ENCODE data around the gene ABHD5.

ABHD5 gene

DNA sequence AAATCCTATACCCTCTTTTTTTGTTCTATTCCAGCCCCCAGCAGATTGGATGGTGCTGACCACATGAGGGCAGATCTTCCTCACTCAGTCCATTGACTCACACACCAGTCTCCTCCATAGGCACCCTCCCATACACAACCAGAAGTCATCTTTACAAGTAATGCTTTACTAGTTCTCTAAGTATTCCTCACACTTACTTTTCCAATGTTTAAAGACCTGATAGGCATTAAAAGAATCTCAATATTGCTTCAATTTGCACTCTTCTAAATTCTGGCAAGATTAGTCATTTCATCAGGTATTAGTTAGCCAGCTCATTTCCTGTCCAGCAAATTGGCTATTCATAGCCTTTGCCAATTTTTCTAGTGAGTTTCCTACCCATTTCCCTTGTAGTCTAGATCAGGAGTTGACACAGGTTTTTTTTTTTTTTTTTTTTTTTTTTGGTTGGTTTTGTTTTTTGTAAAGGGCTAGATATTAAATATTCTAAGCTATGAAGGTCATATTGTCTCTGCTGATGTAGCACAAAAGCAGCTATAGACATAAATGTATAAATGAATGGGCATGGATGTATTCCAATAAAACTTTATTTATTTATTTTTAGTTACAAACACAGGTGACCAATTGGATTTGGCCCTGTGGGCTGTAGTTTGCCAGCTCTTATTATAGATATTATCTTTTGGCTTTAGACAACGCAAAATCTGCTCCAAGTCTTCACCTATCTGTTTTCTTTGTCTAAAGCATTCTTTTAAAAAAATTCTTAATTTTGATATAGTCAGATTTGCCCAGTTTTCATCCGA, 76.1 kb downstream of the ABHD5 start:
- DNase-seq (no peak), ATAC-seq (no peak)
- Mint-ChIP-seq H3K4me3 (no peak overlapping the region), H3K27me3 (peaks cover 3% of the 10 kb centered on the region), H3K27ac (no peak overlapping the region), H3K4me1 (peaks cover 26% of the 10 kb centered on the region), H3K9me3 (no peaks in the 10 kb centered on the region), H3K36me3 (ENCODE audit: low read depth) (no peaks in the 10 kb centered on the region)

DNA sequence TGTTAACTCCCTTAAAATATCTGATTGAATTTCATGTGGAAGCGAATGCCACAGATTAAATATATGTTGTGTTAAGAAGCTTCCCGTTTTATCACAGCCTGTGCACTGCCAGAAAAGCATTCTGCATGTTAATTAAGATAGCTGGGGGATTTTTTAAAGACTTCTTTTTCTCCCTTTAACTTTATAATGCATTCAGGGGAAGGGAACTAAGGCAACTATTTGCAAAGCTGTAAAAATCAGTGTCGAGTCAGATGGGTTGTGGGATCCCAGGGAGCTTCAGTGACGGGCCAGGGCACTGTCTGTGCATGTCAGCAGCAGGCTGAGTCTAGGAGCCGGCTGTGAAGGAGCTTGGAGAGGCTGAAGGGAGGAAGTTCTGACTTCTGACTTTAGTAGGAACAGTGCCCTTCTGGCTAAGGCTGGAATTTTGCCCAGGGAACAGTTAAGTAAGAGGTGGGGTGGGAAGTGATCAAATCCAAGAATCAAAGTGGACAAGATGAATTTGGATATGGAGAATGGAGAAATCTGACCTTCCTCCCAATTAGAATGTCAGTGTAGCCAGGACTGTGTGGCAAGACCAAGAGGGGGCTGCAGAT, 77.7 kb downstream of the ABHD5 start:
- no peak overlapping the region for H3K4me3 Mint-ChIP-seq
- ATAC-seq (no peak), DNase-seq (no peak)
- no peaks in the 10 kb centered on the region for H3K9me3 Mint-ChIP-seq
- H3K4me1 Mint-ChIP-seq: peaks cover 31% of the 10 kb centered on the region
- no peak overlapping the region for H3K27ac Mint-ChIP-seq
- no peaks in the 10 kb centered on the region for H3K36me3 Mint-ChIP-seq (ENCODE audit: low read depth)
- peaks cover 3% of the 10 kb centered on the region for H3K27me3 Mint-ChIP-seq

DNA sequence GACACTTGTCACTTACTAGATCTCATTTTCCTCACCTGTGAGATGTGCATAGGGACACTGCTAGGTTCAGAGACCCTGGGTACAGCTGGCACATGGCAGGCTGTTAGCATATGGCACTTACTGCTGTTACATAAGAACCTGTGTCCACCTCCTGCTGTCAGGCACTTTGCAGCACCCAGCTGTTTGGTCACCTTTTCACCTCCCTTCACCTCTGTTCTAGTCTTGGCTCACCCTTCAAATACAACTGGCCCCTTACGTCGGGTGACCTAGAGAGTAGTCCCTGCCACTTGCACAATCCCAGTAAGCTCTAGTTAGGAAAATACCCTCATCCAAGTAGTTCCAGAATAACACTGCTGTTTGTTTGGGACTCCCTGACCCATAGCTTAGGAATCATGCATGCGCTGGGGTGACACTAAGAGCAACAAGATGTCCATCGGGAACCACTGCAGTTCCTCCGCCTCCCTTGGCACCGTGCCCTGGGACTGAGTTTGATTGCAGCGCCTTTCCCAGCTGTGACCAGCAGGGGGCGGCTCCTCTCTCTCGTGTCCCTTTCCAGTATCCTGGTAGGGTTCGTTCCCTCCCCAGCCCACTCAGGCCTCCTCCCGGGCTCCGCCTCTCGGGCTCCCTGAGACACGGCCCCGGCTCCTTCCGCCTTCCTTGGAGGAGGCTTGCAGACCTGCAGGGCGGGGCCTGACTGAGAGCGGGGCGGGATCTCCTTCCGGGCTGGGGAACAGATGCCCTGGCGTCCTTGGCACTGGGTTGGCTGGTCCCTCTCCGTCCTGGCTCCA, 78.6 kb downstream of the ABHD5 start:
- peak; percentile 85 for DNase-seq
- H3K27ac Mint-ChIP-seq: no peak overlapping the region
- no peak overlapping the region for H3K4me3 Mint-ChIP-seq
- H3K27me3 Mint-ChIP-seq: peaks cover 3% of the 10 kb centered on the region
- ATAC-seq: peak; percentile 15
- H3K4me1 Mint-ChIP-seq: peaks cover 36% of the 10 kb centered on the region
- no peaks in the 10 kb centered on the region for H3K36me3 Mint-ChIP-seq (ENCODE audit: low read depth)
- no peaks in the 10 kb centered on the region for H3K9me3 Mint-ChIP-seq

DNA sequence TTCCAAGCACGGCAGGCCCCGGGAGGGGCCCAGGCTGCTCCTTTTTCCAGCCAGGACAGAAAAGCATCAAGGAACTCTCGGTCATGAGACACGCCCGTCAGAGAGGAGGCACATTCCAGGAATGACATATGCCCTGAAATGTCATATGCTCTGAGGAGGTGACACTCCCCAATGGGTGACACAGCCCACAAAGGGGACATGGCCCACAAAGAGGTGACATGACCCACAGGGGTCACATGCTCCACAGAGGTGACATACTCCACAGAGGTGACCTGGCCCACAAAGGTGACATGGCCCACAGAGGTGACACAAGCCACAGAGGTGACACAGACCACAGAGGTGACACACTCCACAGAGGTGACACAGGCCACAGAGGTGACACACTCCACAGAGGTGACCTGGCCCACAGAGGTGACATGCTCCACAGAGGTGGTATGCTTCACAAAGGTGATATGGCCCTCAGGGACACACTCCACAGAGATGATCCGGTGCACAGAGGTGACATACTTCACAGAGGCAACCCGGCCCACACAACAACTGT, 79.2 kb downstream of the ABHD5 start:
- H3K27ac Mint-ChIP-seq: peak overlapping the region; percentile 79
- H3K36me3 Mint-ChIP-seq (ENCODE audit: low read depth): no peaks in the 10 kb centered on the region
- peak; percentile 68 for ATAC-seq
- H3K27me3 Mint-ChIP-seq: peaks cover 3% of the 10 kb centered on the region
- H3K4me3 Mint-ChIP-seq: no peak overlapping the region
- no peaks in the 10 kb centered on the region for H3K9me3 Mint-ChIP-seq
- peak; percentile 21 for DNase-seq
- peaks cover 36% of the 10 kb centered on the region for H3K4me1 Mint-ChIP-seq

DNA sequence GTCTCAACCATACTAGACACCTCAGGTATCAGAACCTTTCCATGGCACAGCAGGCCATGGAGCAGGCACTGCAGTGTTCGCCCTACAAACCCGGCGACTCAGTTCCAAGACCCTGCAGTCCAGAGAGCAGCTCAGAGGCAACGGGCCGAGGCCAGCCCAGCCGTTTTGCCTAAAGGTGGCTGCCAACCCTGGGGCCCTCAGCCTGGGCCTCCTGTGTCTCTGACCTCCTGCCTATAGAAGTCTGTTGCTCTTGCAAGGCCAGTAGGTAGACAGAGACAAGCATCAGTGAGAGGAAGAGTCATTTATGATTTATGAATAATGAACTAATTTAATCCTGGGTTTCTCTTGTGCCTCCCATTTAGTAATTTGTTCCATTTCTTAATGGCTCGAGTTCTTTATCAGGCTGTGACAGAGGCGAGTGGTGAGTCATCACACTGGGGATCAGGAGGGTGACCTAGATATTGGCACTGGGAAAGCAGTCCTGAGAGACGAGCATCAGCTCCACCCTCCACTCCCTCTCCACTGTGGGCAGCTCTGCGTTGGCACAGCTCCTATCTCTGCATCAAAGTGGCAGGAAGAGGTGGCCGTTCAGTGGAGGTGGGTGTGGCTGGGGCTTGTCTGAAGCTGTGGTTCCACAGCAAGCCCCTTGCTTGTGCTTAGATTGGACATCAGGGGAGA, 79.8 kb downstream of the ABHD5 start:
- DNase-seq: peak; percentile 27
- ATAC-seq: peak; percentile 81
- Mint-ChIP-seq H3K36me3 (ENCODE audit: low read depth) (no peaks in the 10 kb centered on the region), H3K27ac (peak overlapping the region; percentile 79), H3K27me3 (peaks cover 3% of the 10 kb centered on the region), H3K9me3 (no peaks in the 10 kb centered on the region), H3K4me3 (no peak overlapping the region), H3K4me1 (peaks cover 36% of the 10 kb centered on the region)

DNA sequence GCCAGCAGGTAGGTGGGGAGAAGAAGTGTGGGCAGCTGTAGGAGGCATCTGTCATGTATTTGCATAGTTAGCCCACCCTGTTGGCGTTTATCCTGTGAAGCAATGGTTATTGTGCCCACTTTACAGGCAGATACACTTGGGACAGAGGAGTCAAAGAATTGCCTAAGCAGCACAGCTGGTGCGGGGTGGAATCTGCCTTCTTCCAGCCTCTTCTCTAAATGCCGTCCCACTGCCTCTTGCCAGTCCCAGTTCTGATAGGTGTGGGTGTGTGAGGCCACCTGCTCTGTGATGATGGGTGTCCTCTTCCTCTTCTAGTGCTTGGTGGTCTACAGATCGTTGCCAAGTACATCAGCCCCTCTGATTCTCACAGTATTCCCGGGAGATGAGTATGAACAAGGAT, 80.9 kb downstream of the ABHD5 start:
- DNase-seq: no peak
- peak overlapping the region; percentile 23 for H3K27ac Mint-ChIP-seq

DNA sequence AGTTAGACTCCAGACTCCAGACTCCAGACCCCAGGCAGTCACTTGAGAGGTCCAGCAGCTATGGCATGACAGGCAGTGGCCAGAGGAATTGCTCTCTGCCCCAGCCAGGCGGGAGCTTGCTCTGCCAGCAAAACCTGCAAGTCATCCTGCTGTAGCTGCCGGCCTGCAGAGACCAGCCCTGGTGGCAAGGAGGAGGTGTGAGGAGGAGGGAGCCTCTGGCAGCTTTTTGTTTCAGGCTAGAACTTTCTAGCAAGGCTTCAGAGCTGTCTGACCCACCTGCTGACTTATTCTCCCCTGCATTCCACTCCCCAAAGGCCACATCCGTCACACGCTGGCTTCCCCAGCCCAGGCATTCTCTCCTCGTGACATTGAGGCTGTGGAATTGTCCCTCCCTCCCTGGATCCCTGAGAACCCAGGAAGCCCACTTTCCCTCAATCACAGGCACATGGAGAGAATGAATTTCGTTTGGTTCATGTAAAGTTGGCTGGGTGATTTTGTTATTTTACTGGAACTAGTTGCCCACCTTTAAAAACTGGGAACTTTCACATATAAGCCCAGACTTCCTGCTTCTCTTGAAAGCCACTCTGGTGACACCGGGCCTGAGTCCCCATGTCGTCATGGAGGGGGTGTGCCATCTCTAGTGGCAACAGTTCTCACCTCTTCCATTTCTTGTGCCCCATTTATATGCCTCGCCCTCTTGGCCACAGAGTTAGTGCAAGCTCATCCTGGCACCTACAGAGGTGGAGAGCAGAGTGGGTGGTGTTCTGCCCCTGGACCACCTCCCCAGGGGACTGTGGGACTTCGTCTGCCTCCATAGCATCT, 82.7 kb downstream of the ABHD5 start:
- no peaks in the 10 kb centered on the region for H3K9me3 Mint-ChIP-seq
- no peak overlapping the region for H3K27ac Mint-ChIP-seq
- DNase-seq (peak; percentile 40), ATAC-seq (no peak)
- H3K4me1 Mint-ChIP-seq: peaks cover 36% of the 10 kb centered on the region
- no peaks in the 10 kb centered on the region for H3K36me3 Mint-ChIP-seq (ENCODE audit: low read depth)
- H3K4me3 Mint-ChIP-seq: no peak overlapping the region
- H3K27me3 Mint-ChIP-seq: peaks cover 3% of the 10 kb centered on the region

More for the DNA sequence above, 80.9 kb downstream of the ABHD5 start:
- Mint-ChIP-seq H3K4me3 (no peak overlapping the region), H3K4me1 (peaks cover 36% of the 10 kb centered on the region), H3K27me3 (peaks cover 3% of the 10 kb centered on the region), H3K36me3 (ENCODE audit: low read depth) (no peaks in the 10 kb centered on the region), H3K9me3 (no peaks in the 10 kb centered on the region)
- no peak for ATAC-seq

DNA sequence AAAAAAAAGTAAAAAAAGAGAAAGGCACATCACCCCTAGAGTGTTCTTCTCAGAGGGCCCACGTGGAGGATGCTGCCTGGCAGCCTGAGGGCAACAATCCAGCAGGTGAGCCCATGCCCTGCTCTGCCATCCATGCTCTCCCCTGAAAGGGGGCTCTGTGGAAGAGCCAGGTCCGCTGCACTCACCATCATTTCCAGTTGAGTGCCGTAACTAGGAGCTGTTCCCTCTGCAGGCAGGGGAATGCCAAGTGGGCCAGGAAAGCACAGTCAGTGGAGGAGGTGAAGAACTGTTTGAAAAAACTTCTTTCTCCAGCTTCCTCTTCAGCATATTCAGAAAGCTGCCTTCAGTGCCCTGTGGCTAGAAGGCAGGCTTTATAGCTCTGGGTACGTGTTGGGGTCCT, 84.1 kb downstream of the ABHD5 start:
- Mint-ChIP-seq H3K9me3 (no peaks in the 10 kb centered on the region), H3K27me3 (no peaks in the 10 kb centered on the region), H3K27ac (no peak overlapping the region), H3K36me3 (ENCODE audit: low read depth) (no peaks in the 10 kb centered on the region), H3K4me3 (no peak overlapping the region), H3K4me1 (peaks cover 28% of the 10 kb centered on the region)
- DNase-seq: no peak
- no peak for ATAC-seq

DNA sequence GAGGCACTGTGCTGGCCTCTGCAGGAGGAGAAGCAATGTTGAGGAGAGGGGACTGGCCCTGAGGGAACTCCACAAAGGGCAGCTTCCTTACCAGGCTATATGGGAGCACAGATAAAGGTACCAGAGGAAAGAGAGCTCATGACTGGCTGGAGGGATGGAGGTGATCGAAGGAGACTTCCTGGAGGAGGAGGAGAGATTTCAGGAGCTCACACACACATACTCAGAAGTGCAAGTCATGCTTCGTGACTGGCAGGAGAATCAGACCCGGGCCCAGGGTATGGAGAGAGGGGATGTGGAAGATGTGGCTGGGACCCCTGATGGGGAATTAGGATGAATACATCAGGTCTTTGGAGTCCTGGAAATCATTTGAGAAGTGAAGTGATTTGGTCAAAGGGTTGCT, 85.4 kb downstream of the ABHD5 start:
- DNase-seq (no peak), ATAC-seq (no peak)
- H3K27me3 Mint-ChIP-seq: no peaks in the 10 kb centered on the region
- H3K9me3 Mint-ChIP-seq: no peaks in the 10 kb centered on the region
- H3K27ac Mint-ChIP-seq: no peak overlapping the region
- H3K4me1 Mint-ChIP-seq: peaks cover 15% of the 10 kb centered on the region
- H3K36me3 Mint-ChIP-seq (ENCODE audit: low read depth): no peaks in the 10 kb centered on the region
- H3K4me3 Mint-ChIP-seq: no peak overlapping the region

DNA sequence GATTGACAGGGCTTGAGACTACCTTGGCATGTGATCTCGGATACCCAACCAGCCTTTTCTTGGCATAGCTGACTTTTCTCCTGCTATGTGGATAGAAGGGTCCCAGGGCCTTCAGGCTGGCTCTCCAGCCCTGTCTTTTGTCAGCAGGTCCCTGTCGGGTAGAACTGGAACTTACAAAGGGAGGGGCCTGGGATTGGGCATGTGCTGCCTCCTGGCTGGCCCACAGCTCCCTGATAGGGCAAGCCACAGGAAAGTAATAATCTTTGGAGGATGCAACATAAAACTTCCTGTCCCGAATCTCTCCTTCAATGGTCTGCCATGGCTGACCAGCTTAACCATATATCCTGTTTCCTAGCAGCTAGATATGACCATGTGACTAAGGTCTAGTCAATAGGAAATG, 89.1 kb downstream of the ABHD5 start:
- DNase-seq (no peak), ATAC-seq (no peak)
- H3K4me1 Mint-ChIP-seq: no peaks in the 10 kb centered on the region

DNA sequence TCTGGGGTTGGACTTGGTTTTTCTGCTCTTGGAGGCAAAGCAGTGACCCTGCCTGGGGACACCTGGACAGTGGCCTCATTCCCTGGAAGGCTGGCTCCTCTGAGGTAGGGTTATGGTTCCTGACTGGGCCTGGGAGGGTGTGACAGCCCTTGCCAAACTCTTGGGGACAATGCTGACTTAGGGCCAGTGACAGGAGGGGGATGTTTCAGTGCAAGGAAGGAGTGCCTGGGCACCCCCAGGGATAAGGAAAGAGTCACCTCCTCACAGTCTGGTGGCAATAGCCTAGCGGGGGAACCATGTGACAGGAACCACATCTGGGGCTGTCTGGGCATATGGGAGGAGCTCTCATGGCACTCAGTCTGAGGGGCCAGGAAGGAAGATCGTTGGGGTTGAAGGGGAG, 91.8 kb downstream of the ABHD5 start:
- H3K27me3 Mint-ChIP-seq: peaks cover 2% of the 10 kb centered on the region
- no peaks in the 10 kb centered on the region for H3K4me1 Mint-ChIP-seq
- no peak overlapping the region for H3K4me3 Mint-ChIP-seq
- no peak for DNase-seq
- H3K9me3 Mint-ChIP-seq: no peaks in the 10 kb centered on the region
- H3K27ac Mint-ChIP-seq: no peak overlapping the region
- no peak for ATAC-seq
- no peaks in the 10 kb centered on the region for H3K36me3 Mint-ChIP-seq (ENCODE audit: low read depth)

More for the DNA sequence above, 89.1 kb downstream of the ABHD5 start:
- no peaks in the 10 kb centered on the region for H3K36me3 Mint-ChIP-seq (ENCODE audit: low read depth)
- no peaks in the 10 kb centered on the region for H3K9me3 Mint-ChIP-seq
- H3K27me3 Mint-ChIP-seq: no peaks in the 10 kb centered on the region
- no peak overlapping the region for H3K27ac Mint-ChIP-seq
- no peak overlapping the region for H3K4me3 Mint-ChIP-seq
